Karpas-422 (cell line): ENCODE measurements around the gene IQCK. TPM values are rescaled to one million over a fixed set of nuclear protein-coding genes. Genes with fewer than 3 reads are reported as not detected.

Experiments
- DNase-seq: peaks from one replicate; pipeline ENCODE4 v3.0.0-alpha.2; 2015
- H2AFZ ChIP-seq: fragments of 200-600 bp; sonication (generic); 2 replicates; pipeline ENCODE4 v1.6.1; 2014; ENCODE audit warnings: antibody characterized with exemption, low read length, mixed read lengths
- H3K27ac ChIP-seq: fragments of 200-600 bp; sonication (generic); 2 replicates; pipeline ENCODE4 v1.5.1; 2014; ENCODE audit warnings: mild to moderate bottlenecking, low read length, moderate library complexity
- H3K27me3 ChIP-seq: fragments of 200-600 bp; sonication (generic); 2 replicates; pipeline ENCODE4 v1.6.1; 2014; ENCODE audit warnings: low read length, mixed read lengths
- H3K36me3 ChIP-seq: fragments of 200-600 bp; sonication (generic); 2 replicates; pipeline ENCODE4 v1.6.1; 2014; ENCODE audit warnings: low read length, mixed read lengths; ENCODE audit not compliant: insufficient read depth
- H3K4me1 ChIP-seq: fragments of 200-600 bp; sonication (generic); 2 replicates; pipeline ENCODE4 v1.6.1; 2014; ENCODE audit warnings: mild to moderate bottlenecking, low read length, mixed read lengths
- H3K4me2 ChIP-seq: fragments of 200-600 bp; sonication (generic); 2 replicates; pipeline ENCODE4 v1.6.1; 2014; ENCODE audit warnings: low read length, low read depth, mild to moderate bottlenecking; ENCODE audit not compliant: poor library complexity, severe bottlenecking
- H3K4me3 ChIP-seq: fragments of 200-600 bp; sonication (generic); 2 replicates; pipeline ENCODE4 v1.5.1; 2014; ENCODE audit warnings: mild to moderate bottlenecking, antibody characterized with exemption, low read length, mixed read lengths
- H3K79me2 ChIP-seq: fragments of 200-600 bp; sonication (generic); 2 replicates; pipeline ENCODE4 v1.6.1; 2014; ENCODE audit warnings: mild to moderate bottlenecking, low read length, mixed read lengths
- H3K9ac ChIP-seq: fragments of 200-600 bp; sonication (generic); 2 replicates; pipeline ENCODE4 v1.6.0; 2014; ENCODE audit warnings: low read length
- H3K9me2 ChIP-seq: fragments of 200-600 bp; sonication (generic), shearing (Covaris generic); replicated peaks from 2 replicates; pipeline ENCODE4 v1.6.0; 2014; ENCODE audit warnings: mild to moderate bottlenecking, low read length, moderate library complexity; ENCODE audit not compliant: insufficient read depth
- H3K9me3 ChIP-seq: fragments of 300-700, 200-600 bp; sonication (generic); 2 replicates; pipeline ENCODE4 v1.6.1; 2014; ENCODE audit warnings: low read length, mixed read lengths
- H4K20me1 ChIP-seq: fragments of 200-600 bp; sonication (generic); 2 replicates; pipeline ENCODE4 v1.6.1; 2014; ENCODE audit warnings: mild to moderate bottlenecking, antibody characterized with exemption, low read length, low read depth; ENCODE audit not compliant: insufficient read depth
- total RNA-seq: library from RNA; depleted of rRNA; stranded (reverse); fragments of >200 nt; shearing (Covaris generic); gene quantifications from 2 replicates; pipeline ENCODE4 v1.2.3, GENCODE V29; 2014; ENCODE audit warnings: low replicate concordance

IQCK gene
- total RNA-seq, 1 experiment from 2014 or later, result 4.9 TPM

GRCh38 chr16:19804538-19805323 lies 86.7 kb downstream of the IQCK start:
- no peaks in the 10 kb centered on the region for H3K4me1 ChIP-seq
- H3K27ac ChIP-seq, result no peak overlapping the region
- no peaks in the 10 kb centered on the region for H3K79me2 ChIP-seq
- no peak overlapping the region for H2AFZ ChIP-seq
- no peak overlapping the region for H3K4me2 ChIP-seq
- no peaks in the 10 kb centered on the region for H3K9me3 ChIP-seq
- no peak overlapping the region for H3K9ac ChIP-seq
- no peak for DNase-seq
- H4K20me1 ChIP-seq, result no peaks in the 10 kb centered on the region
- no peaks in the 10 kb centered on the region for H3K27me3 ChIP-seq
- no peak overlapping the region for H3K4me3 ChIP-seq
- no peaks in the 10 kb centered on the region for H3K36me3 ChIP-seq
- H3K9me2 ChIP-seq, result no peaks in the 10 kb centered on the region

- Histone ChIP-seq H3K9ac (no peak overlapping the region), H3K27me3 (no peaks in the 10 kb centered on the region), H4K20me1 (no peaks in the 10 kb centered on the region), H3K27ac (no peak overlapping the region), H3K79me2 (no peaks in the 10 kb centered on the region), H3K36me3 (no peaks in the 10 kb centered on the region), H3K4me2 (no peak overlapping the region), H3K9me3 (no peaks in the 10 kb centered on the region), H3K9me2 (no peaks in the 10 kb centered on the region), H2AFZ (no peak overlapping the region), H3K4me1 (no peaks in the 10 kb centered on the region), H3K4me3 (no peak overlapping the region)
- no peak for DNase-seq
These were observed 87.5 kb downstream of the IQCK start for GRCh38 chr16:19805459-19806162.

- Histone ChIP-seq H3K79me2 (no peaks in the 10 kb centered on the region), H3K4me2 (no peak overlapping the region), H3K4me3 (no peak overlapping the region), H3K27ac (no peak overlapping the region), H3K36me3 (no peaks in the 10 kb centered on the region), H3K9ac (no peak overlapping the region), H3K4me1 (no peaks in the 10 kb centered on the region), H4K20me1 (no peaks in the 10 kb centered on the region), H2AFZ (no peak overlapping the region), H3K27me3 (no peaks in the 10 kb centered on the region), H3K9me2 (no peaks in the 10 kb centered on the region), H3K9me3 (no peaks in the 10 kb centered on the region)
- DNase-seq, result no peak
These were observed 90.1 kb downstream of the IQCK start for GRCh38 chr16:19808061-19808641.

GRCh38 chr16:19809121-19809635 lies 91.1 kb downstream of the IQCK start:
- Histone ChIP-seq H3K9me3 (no peaks in the 10 kb centered on the region), H3K36me3 (no peaks in the 10 kb centered on the region), H3K4me2 (no peak overlapping the region), H3K27ac (no peak overlapping the region), H2AFZ (no peak overlapping the region), H4K20me1 (no peaks in the 10 kb centered on the region), H3K9me2 (no peaks in the 10 kb centered on the region), H3K4me3 (no peak overlapping the region), H3K9ac (no peak overlapping the region), H3K27me3 (no peaks in the 10 kb centered on the region), H3K4me1 (no peaks in the 10 kb centered on the region), H3K79me2 (no peaks in the 10 kb centered on the region)
- DNase-seq, result no peak

GRCh38 chr16:19809693-19810092 lies 91.6 kb downstream of the IQCK start:
- Histone ChIP-seq H3K9me2 (no peaks in the 10 kb centered on the region), H3K4me2 (no peak overlapping the region), H2AFZ (no peak overlapping the region), H4K20me1 (no peaks in the 10 kb centered on the region), H3K27ac (no peak overlapping the region), H3K4me1 (no peaks in the 10 kb centered on the region), H3K4me3 (no peak overlapping the region), H3K9ac (no peak overlapping the region), H3K27me3 (no peaks in the 10 kb centered on the region), H3K79me2 (no peaks in the 10 kb centered on the region), H3K36me3 (no peaks in the 10 kb centered on the region), H3K9me3 (no peaks in the 10 kb centered on the region)
- no peak for DNase-seq

- Histone ChIP-seq H3K4me2 (no peak overlapping the region), H3K9me3 (no peaks in the 10 kb centered on the region)
These were observed 93.0 kb downstream of the IQCK start for GRCh38 chr16:19810817-19811731.

GRCh38 chr16:19812986-19813385 lies 94.9 kb downstream of the IQCK start:
- no peaks in the 10 kb centered on the region for H3K4me1 ChIP-seq
- H3K79me2 ChIP-seq, result no peaks in the 10 kb centered on the region
- no peaks in the 10 kb centered on the region for H3K9me2 ChIP-seq
- no peaks in the 10 kb centered on the region for H3K36me3 ChIP-seq
- no peaks in the 10 kb centered on the region for H4K20me1 ChIP-seq
- H3K27me3 ChIP-seq, result no peaks in the 10 kb centered on the region
- no peak overlapping the region for H3K4me2 ChIP-seq
- H3K9me3 ChIP-seq, result no peaks in the 10 kb centered on the region
- H3K27ac ChIP-seq, result no peak overlapping the region
- DNase-seq, result no peak
- no peak overlapping the region for H3K9ac ChIP-seq
- no peak overlapping the region for H3K4me3 ChIP-seq
- H2AFZ ChIP-seq, result no peak overlapping the region

More at GRCh38 chr16:19810817-19811731, 93.0 kb downstream of the IQCK start:
- H3K36me3 ChIP-seq, result no peaks in the 10 kb centered on the region
- no peak for DNase-seq
- H3K4me1 ChIP-seq, result no peaks in the 10 kb centered on the region
- H3K4me3 ChIP-seq, result no peak overlapping the region
- H2AFZ ChIP-seq, result no peak overlapping the region
- H3K27ac ChIP-seq, result no peak overlapping the region
- no peaks in the 10 kb centered on the region for H3K79me2 ChIP-seq
- no peaks in the 10 kb centered on the region for H3K27me3 ChIP-seq
- H4K20me1 ChIP-seq, result no peaks in the 10 kb centered on the region
- H3K9me2 ChIP-seq, result no peaks in the 10 kb centered on the region
- H3K9ac ChIP-seq, result no peak overlapping the region
